HG03025 (cell line): ENCODE results near the gene RIC3.

Experiments used
- ATAC-seq: cut with Tn5 transposase; IDR thresholded peaks from one replicate; pipeline ENCODE4 v1.9.1; 2021; ENCODE audit warnings: mild to moderate bottlenecking, moderate library complexity; ENCODE audit not compliant: unreplicated experiment, low FRiP score

The RIC3 gene

DNA sequence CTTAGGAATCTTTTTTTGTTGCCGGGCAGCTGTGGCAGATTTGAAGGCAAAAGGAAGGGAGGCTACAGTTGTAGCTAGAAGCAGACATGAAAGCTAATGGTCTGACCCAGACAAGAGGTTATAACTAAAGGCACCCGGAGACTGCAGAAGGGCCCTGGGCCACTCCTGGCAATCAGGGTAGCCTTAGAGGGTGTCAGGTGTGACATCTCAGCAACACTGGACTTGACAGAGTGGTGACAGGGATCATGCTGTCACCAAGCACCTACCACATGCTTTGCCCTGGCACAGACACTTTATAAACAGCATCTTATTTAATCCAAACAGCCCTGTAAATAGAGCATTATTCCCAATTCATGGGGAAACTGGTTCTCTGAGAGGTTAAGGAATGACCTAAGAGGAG is 62.1 kb downstream of the RIC3 start:
- ATAC-seq: no peak

DNA sequence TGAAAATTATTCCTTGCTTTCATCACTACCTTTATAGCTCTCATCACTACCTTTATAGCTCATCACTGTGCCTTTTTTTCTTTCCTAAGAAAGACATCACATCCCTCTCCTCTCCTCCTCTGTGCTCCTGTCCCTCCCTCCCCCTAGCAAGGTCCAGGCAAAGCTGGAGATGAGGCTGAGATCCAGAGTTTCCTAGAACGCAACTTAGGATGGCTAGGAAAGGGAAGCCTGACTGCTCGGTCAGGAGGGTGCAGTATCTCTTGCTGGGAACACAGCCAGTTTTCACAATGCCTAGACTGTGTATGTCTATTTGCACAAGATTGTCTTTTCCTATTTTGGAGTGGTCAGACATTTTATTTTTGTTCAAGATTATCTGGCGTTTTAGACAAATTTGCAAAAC is 63.2 kb downstream of the RIC3 start:
- no peak for ATAC-seq

DNA sequence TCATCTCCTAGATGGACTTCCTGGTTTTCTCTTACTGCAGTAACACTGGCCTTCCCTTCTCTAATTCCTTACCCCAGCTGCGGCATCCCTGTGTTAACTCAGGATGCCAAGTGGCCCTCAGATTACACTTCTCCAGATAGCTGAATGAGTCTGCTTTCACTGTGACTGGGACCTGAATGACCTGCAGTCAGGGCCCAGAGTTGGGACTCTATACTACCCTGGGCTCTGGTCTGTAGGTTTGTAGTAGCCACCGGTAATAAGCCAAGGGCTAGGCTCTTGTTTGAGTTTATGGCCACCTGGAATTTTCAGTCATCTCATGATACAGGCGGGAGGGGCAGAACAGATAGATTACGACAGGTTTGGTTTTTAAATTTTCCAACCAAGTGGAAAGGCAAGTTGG is 63.7 kb downstream of the RIC3 start:
- ATAC-seq: no peak

DNA sequence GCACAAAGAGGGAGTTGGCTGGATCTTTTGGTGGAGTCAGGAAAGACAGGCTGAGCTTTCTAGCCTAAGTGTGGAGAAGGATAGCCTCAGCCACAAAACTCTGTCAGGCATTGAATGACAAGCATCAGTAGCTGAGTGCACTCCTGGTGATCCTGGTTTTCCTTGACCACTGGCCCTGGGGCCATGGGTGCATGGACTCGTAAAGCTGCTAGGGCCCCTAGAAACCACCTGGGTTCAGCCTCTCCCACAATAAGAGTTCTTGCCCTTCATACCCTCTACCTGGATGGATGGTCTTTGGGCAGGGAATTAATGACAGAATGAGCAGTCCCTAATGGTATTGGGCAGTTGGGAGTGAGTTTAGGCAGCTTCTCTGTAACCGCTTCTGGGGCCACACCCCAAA is 64.9 kb downstream of the RIC3 start:
- no peak for ATAC-seq

DNA sequence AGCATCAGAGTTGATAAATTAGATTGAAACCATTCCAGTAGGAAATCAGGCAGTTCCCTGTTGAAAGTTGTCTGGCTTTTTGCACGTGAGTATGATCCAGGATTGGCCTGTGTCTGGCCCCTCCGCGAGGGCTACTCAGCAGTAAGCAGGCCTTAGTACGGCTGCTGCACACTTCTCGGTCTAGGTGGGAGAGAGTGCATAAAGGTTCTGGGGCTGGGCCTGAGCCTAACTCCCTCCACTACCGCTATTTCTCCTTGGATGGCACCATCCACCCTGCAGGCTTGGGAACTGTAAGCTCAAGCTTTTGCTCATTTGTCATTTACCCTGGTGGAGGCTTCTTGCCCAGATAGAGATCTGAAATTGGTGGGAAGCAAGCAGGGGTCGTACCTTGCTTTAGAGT is 65.9 kb downstream of the RIC3 start:
- no peak for ATAC-seq

DNA sequence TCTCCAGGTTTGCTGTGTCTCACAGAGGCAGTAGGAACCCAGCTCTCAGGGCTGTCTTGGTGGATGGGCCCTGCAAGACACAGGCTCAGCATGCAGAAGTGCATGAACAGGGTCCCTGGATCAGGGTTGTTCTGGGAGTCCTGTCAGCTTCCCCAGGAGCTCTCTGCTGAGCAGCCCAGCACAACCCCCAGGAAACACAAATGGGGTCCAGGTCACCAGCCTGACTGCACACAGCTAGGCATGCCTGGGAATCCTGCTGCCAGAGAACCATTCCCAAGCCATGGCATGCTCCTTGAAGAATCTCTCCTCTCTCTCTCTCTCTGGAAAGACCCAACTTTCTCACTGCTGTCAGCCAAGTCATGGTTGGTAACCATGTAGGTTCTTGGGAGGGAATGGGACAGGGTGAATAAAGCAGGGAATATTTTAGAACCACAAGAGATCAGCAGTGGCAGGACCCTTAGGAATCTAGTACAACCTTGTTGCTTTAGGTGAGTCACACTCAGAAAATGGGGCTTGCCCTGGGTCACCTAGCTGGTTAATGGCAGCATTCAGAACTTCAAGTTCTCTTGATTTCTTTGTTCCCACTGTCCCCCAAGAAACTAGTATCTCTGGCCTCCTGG is 66.4 kb downstream of the RIC3 start:
- ATAC-seq: no peak

DNA sequence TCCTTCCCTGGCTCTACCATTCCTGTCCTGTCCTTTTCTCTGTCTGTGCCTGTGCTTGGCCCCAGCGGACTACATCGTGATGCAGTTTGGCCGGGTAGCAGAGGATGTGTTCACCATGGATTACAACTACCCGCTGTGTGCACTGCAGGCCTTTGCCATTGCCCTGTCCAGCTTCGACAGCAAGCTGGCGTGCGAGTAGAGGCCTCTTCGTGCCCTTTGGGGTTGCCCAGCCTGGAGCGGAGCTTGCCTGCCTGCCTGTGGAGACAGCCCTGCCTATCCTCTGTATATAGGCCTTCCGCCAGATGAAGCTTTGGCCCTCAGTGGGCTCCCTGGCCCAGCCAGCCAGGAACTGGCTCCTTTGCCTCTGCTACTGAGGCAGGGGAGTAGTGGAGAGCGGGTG is 67.4 kb downstream of the RIC3 start:
- no peak for ATAC-seq

DNA sequence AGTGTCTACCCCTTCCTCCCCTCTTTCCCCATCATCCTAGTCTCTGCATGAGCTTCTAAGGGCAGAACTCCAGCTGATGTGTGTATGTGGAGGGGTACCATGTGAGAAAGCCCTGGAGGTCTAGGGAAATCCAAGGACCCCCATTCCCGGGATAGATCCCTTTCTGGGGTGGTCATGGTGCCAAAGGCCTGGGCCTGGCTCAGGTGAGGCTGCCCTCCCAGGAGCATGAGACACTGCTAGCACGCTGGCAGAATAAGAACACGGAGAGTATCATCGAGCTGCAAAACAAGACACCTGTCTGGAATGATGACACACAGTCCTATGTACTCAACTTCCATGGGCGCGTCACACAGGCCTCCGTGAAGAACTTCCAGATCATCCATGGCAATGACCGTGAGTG is 68.2 kb downstream of the RIC3 start:
- ATAC-seq: no peak

DNA sequence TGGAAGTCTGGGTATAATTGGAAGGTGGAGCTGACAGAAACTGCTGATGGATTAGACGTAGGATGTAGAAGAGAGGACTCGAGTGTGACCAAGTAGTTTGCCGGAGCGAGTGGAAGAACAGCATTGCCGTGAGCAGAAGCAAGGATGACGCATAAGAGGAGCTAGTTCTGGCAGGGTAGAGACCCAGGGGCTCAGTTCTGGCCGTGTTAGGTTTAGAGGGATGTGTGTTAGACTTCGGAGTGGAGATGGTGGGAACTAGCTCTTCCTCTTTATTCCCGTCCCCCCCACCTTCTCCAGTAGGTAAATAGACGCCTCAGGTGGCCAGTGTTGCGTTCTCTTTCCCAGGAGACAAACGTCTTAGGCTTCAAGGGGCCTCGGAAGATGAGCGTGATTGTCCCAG is 68.7 kb downstream of the RIC3 start:
- ATAC-seq: no peak

DNA sequence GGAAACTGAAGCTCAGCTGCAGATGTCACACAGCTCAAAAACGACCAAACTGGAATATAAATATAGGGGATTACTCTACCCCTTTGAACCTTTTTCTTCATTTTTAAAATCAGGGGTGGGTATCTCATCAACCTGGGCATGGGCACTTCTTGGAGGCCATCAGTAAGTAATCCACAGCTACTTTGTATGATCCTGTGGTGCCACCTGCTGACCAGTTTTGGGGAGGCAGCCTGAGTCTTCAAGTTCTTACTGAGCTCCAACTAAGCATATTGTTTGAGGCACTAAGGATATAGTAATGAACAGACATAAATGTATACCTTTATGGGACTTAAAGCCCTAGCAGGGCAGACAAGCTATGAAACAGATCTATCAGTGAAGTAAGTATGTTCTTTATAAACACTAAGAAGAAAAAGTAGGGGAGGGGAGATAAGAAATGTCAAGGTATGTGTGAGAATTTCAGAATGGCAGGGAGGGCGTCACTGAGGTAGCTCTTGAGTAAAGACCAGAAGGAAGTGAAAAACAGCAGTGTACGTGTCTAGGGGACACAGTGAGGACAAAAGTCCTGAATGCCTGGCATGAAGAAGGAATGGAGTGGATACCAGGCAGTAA is 69.4 kb downstream of the RIC3 start:
- no peak for ATAC-seq

DNA sequence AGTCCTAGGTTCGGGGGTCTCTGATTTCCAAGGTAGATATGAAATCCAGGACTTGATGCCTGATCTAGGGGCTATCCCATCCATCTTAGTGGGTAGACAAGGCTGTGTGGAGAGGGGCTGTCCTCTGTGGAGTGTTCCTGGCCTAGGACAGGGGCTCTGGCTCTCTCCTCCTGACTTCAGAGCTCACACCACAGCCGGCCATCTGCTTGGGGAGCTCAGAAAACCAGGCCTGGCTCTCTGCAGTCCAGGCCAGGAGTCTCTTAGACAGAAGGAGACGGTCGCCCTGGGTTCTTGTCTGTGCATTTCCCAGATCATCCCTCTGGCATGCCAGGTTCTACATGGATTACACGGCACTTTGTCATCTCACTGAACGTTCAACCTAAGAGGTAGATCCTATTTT is 69.9 kb downstream of the RIC3 start:
- ATAC-seq: no peak

DNA sequence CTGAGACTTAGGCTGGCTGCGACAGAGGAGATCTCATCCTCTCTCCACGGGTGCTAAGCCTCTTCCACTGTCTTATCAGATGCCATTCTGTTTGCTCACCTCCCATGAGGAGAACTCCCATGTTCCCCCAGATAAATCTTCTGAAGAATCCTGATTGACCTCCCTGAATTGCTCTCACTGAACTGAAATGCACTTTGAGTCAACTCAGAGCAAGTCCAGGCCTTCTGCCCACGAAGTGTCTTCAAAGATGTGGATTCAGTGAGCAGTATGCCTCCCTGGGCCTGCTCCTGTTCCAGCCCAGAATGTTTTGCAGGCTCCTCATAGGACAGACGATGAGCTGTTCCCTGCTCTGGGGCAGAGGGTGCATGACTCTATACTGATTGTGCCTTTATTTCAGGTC is 70.5 kb downstream of the RIC3 start:
- no peak for ATAC-seq

DNA sequence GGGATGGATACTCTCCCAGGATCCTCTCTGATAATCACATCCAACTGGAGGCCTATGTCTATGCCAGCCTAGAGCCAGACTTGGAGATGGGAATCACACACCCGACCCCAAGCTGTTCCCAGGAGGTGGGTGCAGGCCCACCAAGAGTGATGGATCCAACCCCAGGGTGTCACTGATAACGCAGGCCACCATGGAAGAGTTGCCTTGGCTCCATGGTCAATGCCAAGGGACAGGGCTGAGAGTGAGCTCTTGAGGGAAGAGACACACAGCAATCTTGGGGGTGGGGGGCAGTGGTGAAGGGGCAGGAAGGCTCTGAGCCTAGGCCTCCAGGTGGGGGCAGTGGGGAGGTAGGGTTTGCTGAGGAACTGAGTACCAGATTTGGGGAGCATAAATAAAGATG is 70.9 kb downstream of the RIC3 start:
- no peak for ATAC-seq

DNA sequence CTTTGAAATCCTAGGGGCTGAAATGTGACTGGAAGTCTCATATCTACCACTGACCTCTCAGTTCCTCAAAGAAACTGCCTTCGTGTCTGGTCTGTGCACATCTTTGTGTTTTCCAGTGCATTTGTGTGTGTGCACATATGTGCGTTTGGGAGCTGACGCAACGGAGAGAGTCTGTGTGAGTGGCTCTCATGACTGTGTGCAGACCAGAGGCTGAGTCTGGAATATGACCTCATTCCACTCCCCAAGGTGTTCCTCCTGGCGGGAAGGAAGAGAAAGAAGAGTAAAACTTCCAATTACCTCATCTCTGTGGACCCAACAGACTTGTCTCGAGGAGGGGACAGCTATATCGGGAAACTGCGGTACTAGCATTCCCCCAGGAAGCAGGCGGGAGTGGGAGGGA is 71.4 kb downstream of the RIC3 start:
- no peak for ATAC-seq

DNA sequence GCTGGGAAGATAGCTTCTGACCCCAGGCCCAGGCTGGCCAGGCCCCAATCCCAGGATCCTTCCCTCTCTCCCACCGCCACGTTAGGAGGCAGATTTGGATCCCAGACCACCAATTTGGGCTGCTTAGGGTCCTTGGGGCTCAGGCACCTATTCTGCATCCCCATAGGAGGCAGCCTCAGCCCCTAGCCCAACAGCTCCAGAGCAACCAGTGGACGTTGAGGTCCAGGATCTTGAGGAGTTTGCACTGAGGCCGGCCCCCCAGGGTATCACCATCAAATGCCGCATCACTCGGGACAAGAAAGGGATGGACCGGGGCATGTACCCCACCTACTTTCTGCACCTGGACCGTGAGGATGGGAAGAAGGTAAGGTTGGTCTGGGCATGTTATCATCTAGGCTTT is 71.8 kb downstream of the RIC3 start:
- ATAC-seq: no peak

DNA sequence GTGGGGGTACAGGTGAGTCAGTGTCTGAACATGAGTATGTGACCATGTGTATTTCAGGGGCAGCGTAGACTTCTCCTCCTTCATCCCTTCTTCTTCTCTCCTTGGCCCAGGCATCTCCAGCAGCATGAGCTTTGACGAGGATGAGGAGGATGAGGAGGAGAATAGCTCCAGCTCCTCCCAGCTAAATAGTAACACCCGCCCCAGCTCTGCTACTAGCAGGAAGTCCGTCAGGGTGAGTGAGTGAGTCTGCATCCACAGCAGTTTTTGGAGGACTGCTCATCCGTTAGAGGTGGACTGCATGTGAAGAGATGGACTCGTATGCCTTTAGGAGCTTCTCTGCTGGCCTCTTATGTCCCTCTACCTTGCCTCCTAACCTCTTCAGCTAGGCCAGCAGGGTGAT is 72.2 kb downstream of the RIC3 start:
- ATAC-seq: no peak

DNA sequence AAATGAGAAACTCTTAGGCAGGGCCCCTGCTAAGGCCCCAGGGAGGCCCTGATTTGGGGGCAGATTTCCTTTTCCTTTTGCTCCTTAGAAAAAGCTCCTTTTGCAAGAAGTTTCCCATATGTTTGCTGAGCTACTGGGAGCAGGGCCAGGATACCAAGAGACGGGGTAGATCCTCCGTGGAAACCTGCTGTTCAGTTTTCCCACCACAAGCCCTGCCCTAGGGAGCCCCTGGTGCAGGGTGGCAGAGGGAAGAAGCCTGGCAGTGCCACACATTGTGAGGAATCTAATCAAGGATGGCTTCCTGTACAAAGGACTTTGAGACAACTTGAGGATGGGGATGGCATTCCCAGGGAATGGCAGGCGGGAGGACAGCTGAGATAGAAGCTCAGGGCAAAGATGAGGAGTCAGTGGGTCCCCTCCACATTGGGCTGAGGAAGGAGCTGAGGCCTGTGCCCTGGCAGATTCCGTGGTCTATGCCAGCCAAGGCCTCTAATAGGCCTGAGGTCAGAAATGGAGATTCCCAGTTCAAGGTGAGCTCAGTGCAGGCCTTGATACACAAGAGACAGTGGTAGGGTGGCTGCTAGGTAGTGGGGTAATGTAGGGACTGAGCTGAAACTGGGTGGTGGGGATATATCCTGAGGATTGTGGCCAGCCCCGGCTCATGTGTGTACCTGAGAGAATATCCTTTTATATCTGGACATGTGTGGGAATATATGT is 72.9 kb downstream of the RIC3 start:
- ATAC-seq: no peak

DNA sequence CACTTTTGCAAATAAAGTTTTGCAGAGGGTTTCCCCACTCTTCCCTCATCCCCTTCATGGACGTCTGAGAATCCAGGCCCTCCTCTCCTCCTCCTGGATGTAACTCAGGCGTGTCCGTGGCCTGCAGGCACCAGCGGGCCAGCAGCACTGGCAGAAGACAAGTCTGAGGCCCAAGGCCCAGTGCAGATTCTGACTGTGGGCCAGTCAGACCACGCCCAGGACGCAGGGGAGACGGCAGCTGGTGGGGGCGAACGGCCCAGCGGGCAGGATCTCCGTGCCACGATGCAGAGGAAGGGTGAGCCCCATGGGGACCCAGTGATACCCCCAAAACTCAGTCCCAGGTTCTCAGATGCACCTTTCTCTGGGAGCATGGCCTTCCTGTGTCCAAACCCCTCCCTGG is 73.5 kb downstream of the RIC3 start:
- ATAC-seq: no peak

DNA sequence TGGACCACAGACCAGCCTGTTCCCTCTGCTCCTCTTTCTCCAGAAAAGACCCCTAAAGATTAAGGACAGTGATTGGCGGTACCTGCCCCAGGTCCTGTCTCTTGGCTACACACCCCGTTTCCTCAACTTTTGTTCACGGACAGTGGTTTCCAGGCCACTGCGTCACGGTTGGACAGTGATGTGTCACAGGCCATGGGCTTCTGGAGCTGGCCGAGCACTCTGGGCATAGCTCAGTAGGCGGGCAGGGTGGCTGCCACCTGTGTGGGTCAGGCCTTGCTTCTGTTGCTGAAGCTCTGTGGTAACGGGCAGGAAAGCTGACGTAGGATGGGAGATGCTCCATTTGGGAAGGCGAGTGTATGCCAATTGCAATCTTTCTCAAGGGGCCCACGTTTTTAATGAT is 74.2 kb downstream of the RIC3 start:
- ATAC-seq: no peak

DNA sequence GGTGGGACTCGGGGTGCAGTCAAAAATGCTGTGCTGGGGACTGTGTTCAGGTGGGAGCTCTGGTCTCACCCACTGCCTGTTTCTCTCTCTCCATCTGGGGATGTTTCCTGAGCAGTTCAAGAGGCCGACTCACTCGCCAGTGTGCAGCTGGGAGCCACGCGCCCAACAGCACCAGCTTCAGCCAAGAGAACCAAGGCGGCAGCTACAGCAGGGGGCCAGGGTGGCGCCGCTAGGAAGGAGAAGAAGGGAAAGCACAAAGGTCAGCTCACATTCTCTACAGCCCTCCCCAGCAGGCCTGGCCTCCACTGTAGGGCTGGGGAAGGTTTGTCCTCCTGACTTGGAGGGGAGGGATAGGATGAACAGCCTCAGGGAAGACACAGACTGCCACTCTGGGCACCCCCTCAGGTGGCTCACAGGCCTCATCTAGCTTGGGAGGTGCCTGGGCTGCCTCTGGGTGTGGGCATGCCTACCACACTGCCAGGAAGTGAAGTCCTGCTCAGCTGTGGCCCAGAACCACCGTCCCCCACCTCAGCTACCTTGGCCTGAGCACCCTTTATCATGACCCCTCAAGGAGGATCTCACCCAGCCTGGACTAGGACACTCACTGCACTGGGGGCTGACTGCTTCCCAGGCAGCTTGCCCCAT is 74.8 kb downstream of the RIC3 start:
- ATAC-seq: no peak

DNA sequence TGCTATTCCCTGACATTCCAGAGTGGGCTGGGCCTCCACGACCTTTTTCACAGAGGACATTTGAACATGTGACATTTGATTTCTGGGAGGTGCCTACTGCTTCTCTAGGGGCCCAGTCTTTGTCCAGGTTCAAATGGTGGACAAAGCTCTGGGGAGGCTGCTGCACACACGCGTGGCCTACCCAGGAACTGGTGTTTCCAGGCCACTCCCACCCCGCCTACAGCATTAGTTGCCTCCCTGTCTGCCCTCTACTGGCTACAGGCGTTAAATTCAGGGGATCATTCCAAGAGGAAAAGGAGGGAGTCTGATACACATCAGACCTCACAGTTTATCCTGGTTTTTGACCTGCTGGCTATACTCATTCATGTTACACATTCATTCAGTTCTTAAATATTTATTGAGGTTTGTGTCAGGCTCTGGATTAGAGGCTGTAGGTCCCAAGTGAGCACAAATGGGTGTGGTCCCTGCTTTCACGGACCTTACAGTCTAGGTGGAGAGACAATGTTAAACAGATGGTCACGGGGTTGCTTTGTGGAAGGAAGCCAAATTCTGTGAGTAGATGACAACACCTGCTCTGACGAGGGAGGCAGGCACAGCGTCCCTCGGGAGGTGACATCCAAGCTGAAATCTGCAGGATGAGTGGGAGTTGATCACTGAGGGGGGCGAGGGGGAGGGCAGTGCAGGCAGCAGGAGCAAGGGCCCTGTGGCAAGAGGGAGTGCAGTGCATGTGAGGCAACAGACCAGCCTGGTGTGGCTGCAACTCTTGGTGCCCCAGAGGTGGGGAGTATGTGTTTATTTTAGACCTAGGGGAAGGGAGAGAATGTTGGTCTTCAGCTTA is 76.0 kb downstream of the RIC3 start:
- no peak for ATAC-seq
